RWPE1 (cell line): ENCODE measurements around the gene HSD11B1L.
"Not testable (repeated sequence)": the region's sequence is repeated elsewhere in the genome, so short reads cannot be mapped to it uniquely, and the experiment has no call there.

ENCODE experiments used
- CTCF ChIA-PET: fragments of 350-600 bp; sonication (Branson Sonifier 250); formaldehyde crosslinking; extraction: SDS; loops from one replicate; lab custom pipeline; 2021; lab: Yijun Ruan, JAX
- POLR2A ChIA-PET: fragments of 400-600 bp; formaldehyde crosslinking; extraction: SDS; loops from one replicate; lab custom pipeline; 2020; ENCODE audit warnings: antibody characterized with exemption; ENCODE audit not compliant: low non-redundant PET; lab: Yijun Ruan, JAX
- DNase-seq: peaks from one replicate; pipeline ENCODE4 v3.0.0; 2012; ENCODE audit warnings: low spot score
- H3K27ac ChIP-seq: fragments of 450-650 bp; 2 replicates; pipeline ENCODE4 v1.5.1; 2017
- CTCF ChIP-seq: fragments of 450-650 bp; conservative IDR thresholded peaks from 2 replicates; pipeline ENCODE4 v1.5.1; 2017; ENCODE audit warnings: low read depth, mild to moderate bottlenecking

HSD11B1L gene

GRCh38 chr19:5697022-5697889, 16.4 kb downstream of the HSD11B1L start:
- DNase-seq: no peak
- TF ChIP-seq CTCF: no peak
- H3K27ac ChIP-seq: peak overlapping the region; percentile 68
- CTCF ChIA-PET: no interaction called here
- POLR2A ChIA-PET: interaction anchor here (0.5 kb wide), 1 partner anchor 95 kb away, joined by 4 read pairs; no protein-coding TSS in a partner anchor

- ChIA-PET POLR2A (no interaction called here), CTCF (interaction anchor here (0.6 kb wide), 1 partner anchor 12 kb away, joined by 3 read pairs; no protein-coding TSS in a partner anchor)
- DNase-seq: no peak
- peak overlapping the region; percentile 68 for H3K27ac ChIP-seq
- TF ChIP-seq CTCF: no peak
Measured at GRCh38 chr19:5697890-5698634, 17.2 kb downstream of the HSD11B1L start.

GRCh38 chr19:5698635-5699422, 18.0 kb downstream of the HSD11B1L start:
- TF ChIP-seq CTCF: no peak
- peak overlapping the region; percentile 68 for H3K27ac ChIP-seq
- DNase-seq: no peak
- POLR2A ChIA-PET: no interaction called here
- CTCF ChIA-PET: interaction anchor here (0.6 kb wide), 1 partner anchor 12 kb away, joined by 3 read pairs; no protein-coding TSS in a partner anchor

- POLR2A ChIA-PET: no interaction called here
- peak overlapping the region; percentile 68 for H3K27ac ChIP-seq
- no peak for DNase-seq
- CTCF ChIA-PET: interaction anchor here (0.6 kb wide), 1 partner anchor 955 kb away, joined by 7 read pairs; no protein-coding TSS in a partner anchor
- no peak for TF ChIP-seq CTCF
Measured at GRCh38 chr19:5700455-5701092, 19.7 kb downstream of the HSD11B1L start.

- H3K27ac ChIP-seq, CTCF ChIA-PET, DNase-seq: not testable (repeated sequence)
- POLR2A ChIA-PET: interaction anchor here (0.6 kb wide), 1 partner anchor 257 kb away, joined by 3 read pairs; no protein-coding TSS in a partner anchor
Measured at GRCh38 chr19:5702053-5702410, 21.2 kb downstream of the HSD11B1L start.
